SJSA1 (cell line): ENCODE results near the gene PLEKHA5. TPM values are rescaled to one million over a fixed set of nuclear protein-coding genes. Genes with fewer than 3 reads are reported as not detected.
"Not testable (repeated sequence)": the region's sequence is repeated elsewhere in the genome, so short reads cannot be mapped to it uniquely, and the experiment has no call there.

ENCODE experiments used
- DNase-seq, 2 experiments: peaks; one replicate each; pipeline ENCODE4 v3.0.0-alpha.2; 2015 to 2020; ENCODE audit warnings: low spot score in 2 of 2, low read depth in 1 of 2
- H3K27ac ChIP-seq: fragments of 250-450 bp; sonication (Bioruptor Pico); 2 replicates; pipeline ENCODE4 v1.5.1; 2020; ENCODE audit warnings: mild to moderate bottlenecking, moderate library complexity
- H3K27me3 ChIP-seq: fragments of 250-450 bp; sonication (Bioruptor Pico); replicated peaks from 2 replicates; pipeline ENCODE4 v1.5.1; 2020; ENCODE audit warnings: mild to moderate bottlenecking, moderate library complexity
- H3K36me3 ChIP-seq: fragments of 250-450 bp; sonication (Bioruptor Pico); 2 replicates; pipeline ENCODE4 v1.5.1; 2020; ENCODE audit warnings: mild to moderate bottlenecking
- H3K4me1 ChIP-seq: fragments of 250-450 bp; sonication (Bioruptor Pico); replicated peaks from 2 replicates; pipeline ENCODE4 v1.6.1; 2021; ENCODE audit warnings: mild to moderate bottlenecking
- H3K4me3 ChIP-seq: fragments of 250-450 bp; sonication (Bioruptor Pico); 2 replicates; pipeline ENCODE4 v1.5.1; 2020; ENCODE audit warnings: mild to moderate bottlenecking
- H3K9me3 ChIP-seq: fragments of 250-450 bp; sonication (Bioruptor Pico); replicated peaks from 2 replicates; pipeline ENCODE4 v1.5.1; 2020; ENCODE audit warnings: mild to moderate bottlenecking
- total RNA-seq: library from RNA; depleted of rRNA; stranded (reverse); fragments of >200 nt; shearing (Covaris generic); gene quantifications from 2 replicates; pipeline ENCODE4 v1.2.3, GENCODE V29; 2014

The PLEKHA5 gene
- total RNA-seq, 1 experiment from 2014 or later, result 21.1 TPM

DNA sequence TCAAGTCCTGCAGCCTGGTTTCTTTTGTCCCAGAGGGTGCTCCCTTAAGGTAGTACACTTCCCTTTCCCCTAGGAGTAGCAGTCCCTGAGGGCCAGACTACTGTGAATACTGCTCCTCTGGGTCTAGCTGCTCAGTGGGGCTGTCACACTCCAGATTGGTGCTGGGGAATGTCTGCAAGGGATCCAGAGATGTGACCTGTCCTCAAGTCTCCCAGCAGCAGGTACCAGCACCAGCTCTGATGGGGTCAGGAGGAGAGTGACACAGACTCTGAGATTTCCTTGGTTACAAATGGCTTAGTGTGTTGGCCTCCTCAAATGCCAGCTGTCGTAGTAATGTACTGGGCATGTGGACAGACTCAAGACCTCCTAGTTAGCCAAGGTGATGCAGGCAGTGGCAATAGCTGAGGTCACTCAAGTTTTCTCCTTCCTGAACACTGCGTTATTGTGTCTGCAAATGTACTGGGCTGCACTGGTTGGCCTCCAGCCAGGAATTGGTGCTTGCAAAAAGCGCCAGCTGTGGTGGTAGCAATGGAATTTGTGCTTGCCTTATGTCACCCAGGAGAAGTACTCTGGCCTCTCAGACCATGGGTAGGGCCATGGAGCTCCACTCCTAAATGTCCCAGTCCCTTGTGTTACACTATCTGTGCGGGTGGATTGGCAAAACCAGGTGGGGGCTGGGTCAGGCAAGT, 273.4 kb downstream of the PLEKHA5 start:
- no peaks in the 10 kb centered on the region for H3K9me3 ChIP-seq
- DNase-seq, result peak; percentile 5 to 50
- H3K27ac ChIP-seq, result no peak overlapping the region
- H3K4me3 ChIP-seq, result no peak overlapping the region
- H3K36me3 ChIP-seq, result no peaks in the 10 kb centered on the region
- H3K4me1 ChIP-seq, result peaks cover 7% of the 10 kb centered on the region
- no peaks in the 10 kb centered on the region for H3K27me3 ChIP-seq

DNA sequence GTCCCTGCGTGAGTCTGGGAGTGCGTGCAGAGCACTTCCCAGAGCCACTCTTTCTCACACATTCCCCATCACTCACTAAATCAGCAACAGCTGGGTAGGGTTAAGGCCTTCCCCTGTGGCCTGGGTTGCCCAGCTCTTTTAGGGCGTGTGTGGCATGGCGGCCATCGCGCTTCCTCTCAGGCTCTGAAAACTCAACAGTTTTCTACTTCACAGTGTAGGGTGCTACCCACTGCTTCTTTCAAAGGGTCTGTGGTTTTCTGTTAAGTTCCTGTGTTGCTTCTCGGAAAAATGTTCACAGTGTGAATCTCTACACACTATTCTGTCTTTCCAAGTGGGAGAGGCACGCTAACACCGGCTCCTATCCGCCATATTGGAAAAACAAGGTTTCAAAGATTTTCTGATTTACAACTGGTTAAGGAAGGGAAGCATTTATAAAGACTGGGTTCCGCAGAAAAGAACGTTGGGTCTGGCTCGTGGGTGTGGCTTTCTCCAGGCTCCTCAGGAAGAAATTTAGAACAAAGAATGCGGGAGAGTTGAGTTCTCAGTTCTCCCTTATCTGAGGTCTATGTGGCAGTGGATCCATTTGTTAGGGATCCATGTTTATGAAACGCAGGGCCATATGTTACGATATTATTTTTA, 274.8 kb downstream of the PLEKHA5 start:
- no peak overlapping the region for H3K4me3 ChIP-seq
- no peaks in the 10 kb centered on the region for H3K36me3 ChIP-seq
- H3K27ac ChIP-seq, result no peak overlapping the region
- no peaks in the 10 kb centered on the region for H3K9me3 ChIP-seq
- peaks cover 7% of the 10 kb centered on the region for H3K4me1 ChIP-seq
- no peak for DNase-seq
- no peaks in the 10 kb centered on the region for H3K27me3 ChIP-seq

- H3K27ac ChIP-seq, result no peak overlapping the region
- H3K4me3 ChIP-seq, result no peak overlapping the region
- H3K9me3 ChIP-seq, result no peaks in the 10 kb centered on the region
- H3K4me1 ChIP-seq, result no peaks in the 10 kb centered on the region
- no peaks in the 10 kb centered on the region for H3K27me3 ChIP-seq
- DNase-seq, result no peak
- no peaks in the 10 kb centered on the region for H3K36me3 ChIP-seq
Observed at GRCh38 chr12:19409376-19409775, 279.8 kb downstream of the PLEKHA5 start.

GRCh38 chr12:19410211-19410610, 280.7 kb downstream of the PLEKHA5 start:
- no peak for DNase-seq
- no peaks in the 10 kb centered on the region for H3K27me3 ChIP-seq
- no peaks in the 10 kb centered on the region for H3K9me3 ChIP-seq
- no peak overlapping the region for H3K4me3 ChIP-seq
- no peaks in the 10 kb centered on the region for H3K4me1 ChIP-seq
- H3K27ac ChIP-seq, result no peak overlapping the region
- no peaks in the 10 kb centered on the region for H3K36me3 ChIP-seq

- Histone ChIP-seq H3K36me3 (no peaks in the 10 kb centered on the region), H3K27me3 (no peaks in the 10 kb centered on the region), H3K27ac (no peak overlapping the region), H3K4me3 (no peak overlapping the region), H3K9me3 (no peaks in the 10 kb centered on the region), H3K4me1 (no peaks in the 10 kb centered on the region)
- no peak for DNase-seq
Observed at GRCh38 chr12:19410629-19411185, 281.2 kb downstream of the PLEKHA5 start.

- no peak for DNase-seq
- no peaks in the 10 kb centered on the region for H3K27me3 ChIP-seq
- no peak overlapping the region for H3K27ac ChIP-seq
- no peaks in the 10 kb centered on the region for H3K9me3 ChIP-seq
- no peaks in the 10 kb centered on the region for H3K36me3 ChIP-seq
- no peak overlapping the region for H3K4me3 ChIP-seq
- no peaks in the 10 kb centered on the region for H3K4me1 ChIP-seq
Observed at GRCh38 chr12:19411234-19412204, 282.0 kb downstream of the PLEKHA5 start.

DNA sequence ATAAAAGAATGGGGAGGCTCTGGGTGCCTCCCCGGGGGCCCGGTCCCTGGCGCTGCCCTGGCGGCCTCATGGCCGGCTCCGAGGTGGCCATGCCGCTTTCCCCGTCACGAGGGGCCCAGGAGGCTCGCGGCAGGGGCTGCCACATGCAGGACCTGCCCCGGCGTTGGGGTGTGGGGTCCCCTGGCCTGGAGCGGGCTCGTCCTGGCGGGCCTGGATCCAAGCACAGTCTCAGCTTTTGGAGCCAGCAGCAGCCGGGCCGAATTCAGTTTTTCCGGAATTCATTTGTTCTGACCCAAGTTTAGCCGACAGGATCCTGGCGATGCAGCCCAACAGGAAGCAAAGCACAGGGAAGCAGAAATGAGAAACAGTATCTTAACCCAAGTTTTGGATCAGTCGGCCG, 283.3 kb downstream of the PLEKHA5 start:
- Histone ChIP-seq H3K36me3 (no peaks in the 10 kb centered on the region), H3K4me3 (no peak overlapping the region), H3K9me3 (no peaks in the 10 kb centered on the region), H3K4me1 (no peaks in the 10 kb centered on the region), H3K27me3 (no peaks in the 10 kb centered on the region), H3K27ac (no peak overlapping the region)
- no peak for DNase-seq

DNA sequence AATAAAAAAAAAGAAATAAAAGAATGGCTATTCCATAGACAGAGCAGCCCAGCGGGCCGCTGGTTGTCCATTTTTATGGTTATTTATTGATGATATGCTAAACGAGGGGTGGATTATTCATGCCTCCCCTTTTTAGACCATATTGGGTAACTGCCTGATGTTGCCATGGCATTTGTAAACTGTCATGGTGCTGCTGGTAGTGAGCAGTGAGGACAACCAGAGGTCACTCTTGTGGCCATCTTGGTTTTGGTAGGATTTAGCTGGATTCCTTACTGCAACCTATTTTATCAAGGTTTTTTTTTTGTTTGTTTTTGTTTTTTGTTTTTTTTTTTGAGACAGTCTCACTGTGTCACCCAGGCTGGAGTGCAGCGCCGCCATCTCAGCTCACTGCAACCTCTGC, 284.0 kb downstream of the PLEKHA5 start:
- not testable (repeated sequence) for H3K27me3 ChIP-seq, H3K9me3 ChIP-seq

DNA sequence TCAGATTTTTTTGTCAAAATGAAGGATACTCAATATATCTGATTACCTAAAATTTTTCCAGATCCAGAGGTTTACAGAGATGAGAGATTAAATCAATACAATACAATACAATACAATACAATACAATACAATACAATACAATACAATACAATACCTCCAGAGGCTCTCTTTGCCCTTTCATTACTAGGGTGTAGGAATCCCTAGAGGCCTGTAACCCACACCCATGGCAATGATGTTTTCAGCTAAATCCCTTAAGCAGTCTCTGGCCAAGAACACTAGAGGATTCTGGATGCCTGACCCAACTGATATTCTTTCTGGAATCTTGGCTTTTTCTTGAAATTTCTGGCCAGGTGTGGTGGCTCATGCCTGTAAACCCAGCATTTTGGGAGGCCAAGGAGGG, 286.0 kb downstream of the PLEKHA5 start:
- H3K4me1 ChIP-seq, result no peaks in the 10 kb centered on the region
- no peak overlapping the region for H3K4me3 ChIP-seq
- no peaks in the 10 kb centered on the region for H3K36me3 ChIP-seq
- no peak overlapping the region for H3K27ac ChIP-seq
- no peaks in the 10 kb centered on the region for H3K9me3 ChIP-seq
- H3K27me3 ChIP-seq, result no peaks in the 10 kb centered on the region
- DNase-seq, result no peak

More for the DNA sequence above, 284.0 kb downstream of the PLEKHA5 start:
- not testable (repeated sequence) for DNase-seq, H3K4me1 ChIP-seq, H3K36me3 ChIP-seq, H3K27ac ChIP-seq, H3K4me3 ChIP-seq

DNA sequence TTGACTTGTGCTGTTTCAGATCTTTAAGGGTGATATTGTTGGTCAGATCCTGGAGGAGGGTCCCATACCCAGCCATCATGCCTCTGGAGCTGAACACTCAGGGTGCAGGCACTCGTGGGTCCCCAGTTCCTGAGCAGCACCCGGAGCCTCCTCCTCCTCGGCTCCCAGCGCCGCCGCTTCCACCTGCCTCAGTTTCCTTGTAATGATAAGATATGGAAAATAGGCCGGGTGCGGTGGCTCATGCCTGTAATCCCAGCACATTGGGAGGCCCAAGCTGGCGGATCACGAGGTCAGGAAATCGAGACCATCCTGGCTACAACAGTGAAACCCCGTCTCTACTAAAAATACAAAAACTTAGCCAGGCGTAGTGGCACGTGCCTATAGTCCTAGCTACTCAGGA, 289.6 kb downstream of the PLEKHA5 start:
- H3K27me3 ChIP-seq, result no peaks in the 10 kb centered on the region
- DNase-seq, result peak in 1 of 2 experiments; percentile 21
- H3K4me1 ChIP-seq, result no peaks in the 10 kb centered on the region
- no peak overlapping the region for H3K4me3 ChIP-seq
- H3K9me3 ChIP-seq, result no peaks in the 10 kb centered on the region
- H3K27ac ChIP-seq, result no peak overlapping the region
- H3K36me3 ChIP-seq, result no peaks in the 10 kb centered on the region

- no peaks in the 10 kb centered on the region for H3K27me3 ChIP-seq
- H3K4me3 ChIP-seq, result no peak overlapping the region
- no peaks in the 10 kb centered on the region for H3K36me3 ChIP-seq
- H3K4me1 ChIP-seq, result no peaks in the 10 kb centered on the region
- H3K27ac ChIP-seq, result no peak overlapping the region
- DNase-seq, result peak in 1 of 2 experiments; percentile 2
- H3K9me3 ChIP-seq, result no peaks in the 10 kb centered on the region
Observed at GRCh38 chr12:19421503-19422282, 292.2 kb downstream of the PLEKHA5 start.

- Histone ChIP-seq H3K27ac (no peak overlapping the region), H3K36me3 (no peaks in the 10 kb centered on the region), H3K4me1 (no peaks in the 10 kb centered on the region), H3K27me3 (no peaks in the 10 kb centered on the region), H3K4me3 (no peak overlapping the region), H3K9me3 (no peaks in the 10 kb centered on the region)
- peak in 1 of 2 experiments; percentile 15 for DNase-seq
Observed at GRCh38 chr12:19423166-19423930, 293.8 kb downstream of the PLEKHA5 start.
